Stomach (tissue), 4 donors: ENCODE results near the gene NUP214.

Source experiments
- CTCF ChIP-seq, 7 experiments: fragments of 450-650 bp in 4 of 7; fragments of 200-600 bp in 3 of 7; sonication (generic) in 3 of 7; IDR thresholded peaks; one replicate each; pipeline ENCODE4 v1.5.1; 2016 to 2019; ENCODE audit warnings: antibody characterized with exemption in 7 of 7, control low read depth in 2 of 7, mild to moderate bottlenecking in 1 of 7
- POLR2A ChIP-seq, 4 donors: fragments of 450-650 bp; IDR thresholded peaks; one replicate each; pipeline ENCODE4 v1.6.1; 2016; ENCODE audit warnings: antibody characterized with exemption in 4 of 4, control low read depth in 2 of 4, mild to moderate bottlenecking in 1 of 4, moderate library complexity in 1 of 4
- POLR2AphosphoS5 ChIP-seq, 3 donors: sonication (generic); formaldehyde crosslinking; IDR thresholded peaks; one replicate each; pipeline ENCODE4 v1.6.1; 2016; ENCODE audit warnings: antibody characterized with exemption in 3 of 3

GRCh38 chr9:131169563-131170240 lies 44.3 kb downstream of the NUP214 start:
- TF ChIP-seq CTCF (IDR thresholded peaks at IDR 0.05): no peak
- TF ChIP-seq POLR2AphosphoS5 (IDR thresholded peaks at IDR 0.05): no peak
- TF ChIP-seq POLR2A (IDR thresholded peaks at IDR 0.05): no peak
